GM19397 (cell line): ENCODE measurements around the gene NRCAM.

Experiments used
- ATAC-seq: cut with Tn5 transposase; IDR thresholded peaks from one replicate; pipeline ENCODE4 v1.9.1; 2021; ENCODE audit warnings: mild to moderate bottlenecking, moderate library complexity; ENCODE audit not compliant: unreplicated experiment

NRCAM gene

GRCh38 chr7:108181073-108181985 lies 274.9 kb downstream of the NRCAM start:
- ATAC-seq = no peak

GRCh38 chr7:108178398-108178797 lies 277.8 kb downstream of the NRCAM start:
- ATAC-seq = no peak

GRCh38 chr7:108171164-108171563 lies 285.1 kb downstream of the NRCAM start:
- ATAC-seq = no peak

GRCh38 chr7:108170251-108170650 lies 286.0 kb downstream of the NRCAM start:
- no peak for ATAC-seq

- no peak for ATAC-seq
These were observed 288.8 kb downstream of the NRCAM start for GRCh38 chr7:108167460-108167859.

GRCh38 chr7:108166687-108167086 lies 289.5 kb downstream of the NRCAM start:
- ATAC-seq = no peak

- ATAC-seq = no peak
These were observed 290.5 kb downstream of the NRCAM start for GRCh38 chr7:108165723-108166122.

GRCh38 chr7:108164946-108165345 lies 291.3 kb downstream of the NRCAM start:
- no peak for ATAC-seq

- no peak for ATAC-seq
These were observed 291.9 kb downstream of the NRCAM start for GRCh38 chr7:108164342-108164741.

GRCh38 chr7:108158776-108159175 lies 297.5 kb downstream of the NRCAM start:
- no peak for ATAC-seq

- ATAC-seq = no peak
These were observed 298.5 kb downstream of the NRCAM start for GRCh38 chr7:108157606-108158335.

- ATAC-seq = no peak
These were observed 299.2 kb downstream of the NRCAM start for GRCh38 chr7:108156897-108157605.

- no peak for ATAC-seq
These were observed 304.0 kb downstream of the NRCAM start for GRCh38 chr7:108152198-108152597.

- ATAC-seq = no peak
These were observed 306.3 kb downstream of the NRCAM start for GRCh38 chr7:108149908-108150307.

- ATAC-seq = no peak
These were observed 307.1 kb downstream of the NRCAM start for GRCh38 chr7:108149119-108149518.

GRCh38 chr7:108147031-108147563 lies 309.1 kb downstream of the NRCAM start:
- no peak for ATAC-seq

- no peak for ATAC-seq
These were observed 310.0 kb downstream of the NRCAM start for GRCh38 chr7:108146070-108146842.

GRCh38 chr7:108145401-108145800 lies 310.8 kb downstream of the NRCAM start:
- no peak for ATAC-seq

- ATAC-seq = no peak
These were observed 311.3 kb downstream of the NRCAM start for GRCh38 chr7:108144931-108145330.

- ATAC-seq = no peak
These were observed 312.4 kb downstream of the NRCAM start for GRCh38 chr7:108143658-108144420.
